Neural cell (in vitro differentiated cells): ENCODE data around the gene MAD1L1. TPM values are rescaled to one million over a fixed set of nuclear protein-coding genes. Genes with fewer than 3 reads are reported as not detected.

Experiments used
- H2AFZ ChIP-seq: fragments of 200-600, 300-800 bp; sonication (generic), shearing (Covaris generic); 2 replicates; pipeline ENCODE4 v1.6.0; 2014; ENCODE audit warnings: low read depth, mild to moderate bottlenecking, antibody characterized with exemption, low read length, moderate library complexity
- H3F3A ChIP-seq: fragments of 200-600 bp; shearing (Covaris generic); 2 replicates; pipeline ENCODE4 v1.6.1; 2016; ENCODE audit warnings: mild to moderate bottlenecking, moderate library complexity, mixed read lengths, antibody characterized with exemption, low read length; ENCODE audit not compliant: insufficient read depth, poor library complexity, severe bottlenecking
- H3K27ac ChIP-seq: fragments of 200-600, 300-800 bp; sonication (generic), shearing (Covaris generic); 2 replicates; pipeline ENCODE4 v1.5.1; 2014; ENCODE audit warnings: mild to moderate bottlenecking, low read length, moderate library complexity
- H3K27me3 ChIP-seq: fragments of 300-800, 200-600 bp; sonication (generic), shearing (Covaris generic); 2 replicates; pipeline ENCODE4 v1.6.0; 2014; ENCODE audit warnings: mild to moderate bottlenecking, low read depth, low read length, moderate library complexity; ENCODE audit not compliant: insufficient read depth
- H3K36me3 ChIP-seq: fragments of 300-800, 200-600 bp; sonication (generic), shearing (Covaris generic); 2 replicates; pipeline ENCODE4 v1.5.1; 2014; ENCODE audit warnings: mild to moderate bottlenecking, antibody characterized with exemption, low read length, moderate library complexity; ENCODE audit not compliant: insufficient read depth
- H3K4me2 ChIP-seq: fragments of 300-800, 200-600 bp; sonication (generic), shearing (Covaris generic); 2 replicates; pipeline ENCODE4 v1.6.0; 2014; ENCODE audit warnings: mild to moderate bottlenecking, low read length
- H3K4me3 ChIP-seq: fragments of 300-800, 200-600 bp; sonication (generic), shearing (Covaris generic); 2 replicates; pipeline ENCODE4 v1.5.1; 2014; ENCODE audit warnings: mild to moderate bottlenecking, low read length, moderate library complexity
- H3K79me2 ChIP-seq: fragments of 200-600 bp; shearing (Covaris generic); replicated peaks from 2 replicates; pipeline ENCODE4 v1.6.0; 2014; ENCODE audit warnings: mild to moderate bottlenecking, low read length, moderate library complexity; ENCODE audit not compliant: insufficient read depth
- H3K9ac ChIP-seq: fragments of 300-800, 200-600 bp; sonication (generic), shearing (Covaris generic); 2 replicates; pipeline ENCODE4 v1.6.1; 2016; ENCODE audit warnings: mild to moderate bottlenecking, low read length, mixed read lengths
- H3K9me2 ChIP-seq: fragments of 200-600 bp; shearing (Covaris generic); 2 replicates; pipeline ENCODE4 v1.6.1; 2016; ENCODE audit warnings: mild to moderate bottlenecking, low read length, mixed read lengths; ENCODE audit not compliant: insufficient read depth
- H3K9me3 ChIP-seq: fragments of 200-600, 300-800 bp; sonication (generic), shearing (Covaris generic); 2 replicates; pipeline ENCODE4 v1.6.1; 2016; ENCODE audit warnings: mild to moderate bottlenecking, mixed run types, low read length, moderate library complexity, mixed read lengths
- H4K20me1 ChIP-seq: fragments of 200-600 bp; shearing (Covaris generic); 2 replicates; pipeline ENCODE4 v1.6.1; 2016; ENCODE audit warnings: mild to moderate bottlenecking, mixed run types; ENCODE audit not compliant: insufficient read depth
- EP300 ChIP-seq: fragments of 450-650 bp; conservative IDR thresholded peaks from 2 replicates; pipeline ENCODE4 v1.6.1; 2014; ENCODE audit warnings: antibody characterized with exemption, mild to moderate bottlenecking, moderate library complexity; ENCODE audit not compliant: poor library complexity, severe bottlenecking
- EZH2 ChIP-seq: fragments of 200-600, 300-800 bp; shearing (Covaris generic), sonication (generic); IDR thresholded peaks from 2 replicates; pipeline ENCODE4 v1.6.1; 2014; ENCODE audit warnings: antibody characterized with exemption, low read length, borderline replicate concordance, mild to moderate bottlenecking; ENCODE audit not compliant: insufficient read depth, poor library complexity, severe bottlenecking
- MXI1 ChIP-seq: fragments of 450-650 bp; conservative IDR thresholded peaks from 2 replicates; pipeline ENCODE4 v1.6.1; 2014; ENCODE audit warnings: antibody characterized with exemption, mild to moderate bottlenecking; ENCODE audit not compliant: poor library complexity, severe bottlenecking
- POLR2AphosphoS5 ChIP-seq: IDR thresholded peaks from 2 replicates; pipeline ENCODE4 v1.6.1; 2012
- RAD21 ChIP-seq: fragments of 450-650 bp; conservative IDR thresholded peaks from 2 replicates; pipeline ENCODE4 v1.6.1; 2014; ENCODE audit warnings: antibody characterized with exemption, mild to moderate bottlenecking, moderate library complexity
- SMC3 ChIP-seq: fragments of 450-650 bp; conservative IDR thresholded peaks from 2 replicates; pipeline ENCODE4 v1.6.1; 2014; ENCODE audit warnings: antibody characterized with exemption, mild to moderate bottlenecking, moderate library complexity; ENCODE audit not compliant: poor library complexity
- TAF1 ChIP-seq: IDR thresholded peaks from 2 replicates; pipeline ENCODE4 v1.6.1; 2012; ENCODE audit warnings: low read depth
- polyA plus RNA-seq: library from polyadenylated mRNA; depleted of rRNA; stranded (reverse); fragments of >200 nt; gene quantifications from 2 replicates; pipeline ENCODE4 v1.2.3, GENCODE V29; 2014
- TF ChIP-seq, protein P1 (sequence below): IDR thresholded peaks from 2 replicates; pipeline ENCODE4 v1.6.1; 2012; ENCODE audit warnings: borderline replicate concordance
- TF ChIP-seq, protein P2 (sequence below): fragments of 450-650 bp; IDR thresholded peaks from 2 replicates; pipeline ENCODE4 v1.5.1; 2014; ENCODE audit warnings: antibody characterized with exemption, mild to moderate bottlenecking, moderate library complexity; ENCODE audit not compliant: poor library complexity, severe bottlenecking

The MAD1L1 gene
- polyA plus RNA-seq, 1 donor from 2014 or later, result 31.4 TPM

DNA sequence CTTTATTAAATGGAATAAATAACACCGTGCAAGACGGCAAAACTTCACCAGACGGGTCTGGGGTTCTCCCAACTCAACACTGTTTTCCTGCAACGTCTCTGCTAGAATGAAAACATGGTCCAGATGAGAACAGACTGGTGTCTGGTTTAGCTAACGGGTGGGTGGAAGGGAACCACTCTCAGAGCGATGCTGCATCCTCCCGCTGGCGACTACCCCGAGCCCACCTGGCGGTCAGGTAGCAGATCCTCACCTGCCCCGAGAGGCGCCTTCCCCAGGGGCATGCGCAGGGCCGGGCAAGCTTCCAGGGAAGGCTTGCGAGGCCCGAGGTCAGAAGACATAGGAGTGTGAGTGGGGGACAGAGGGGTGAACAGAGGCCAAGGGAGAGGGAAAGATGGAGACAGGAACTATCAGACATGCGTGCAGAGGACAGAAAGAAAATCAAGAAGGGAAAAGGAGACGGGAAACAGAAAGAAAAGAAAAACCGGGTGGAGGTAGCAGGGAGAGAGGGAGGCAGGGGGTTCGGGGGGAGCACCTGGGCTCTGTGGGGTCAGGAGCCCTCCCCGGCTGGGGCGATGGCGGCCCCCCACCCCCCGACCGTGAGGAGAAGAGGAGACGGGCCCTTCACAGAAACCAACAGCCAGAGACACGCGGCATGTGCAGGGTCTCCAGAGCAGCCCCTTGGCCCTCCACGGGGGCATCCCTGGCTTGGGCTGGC is 222.0 kb downstream of the MAD1L1 start:
- no peak overlapping the region for H3K27ac ChIP-seq
- H3K4me3 ChIP-seq, result no peak overlapping the region
- no peaks in the 10 kb centered on the region for H3K9me2 ChIP-seq
- TF ChIP-seq SMC3, result no peak
- TF ChIP-seq, protein P1, sequence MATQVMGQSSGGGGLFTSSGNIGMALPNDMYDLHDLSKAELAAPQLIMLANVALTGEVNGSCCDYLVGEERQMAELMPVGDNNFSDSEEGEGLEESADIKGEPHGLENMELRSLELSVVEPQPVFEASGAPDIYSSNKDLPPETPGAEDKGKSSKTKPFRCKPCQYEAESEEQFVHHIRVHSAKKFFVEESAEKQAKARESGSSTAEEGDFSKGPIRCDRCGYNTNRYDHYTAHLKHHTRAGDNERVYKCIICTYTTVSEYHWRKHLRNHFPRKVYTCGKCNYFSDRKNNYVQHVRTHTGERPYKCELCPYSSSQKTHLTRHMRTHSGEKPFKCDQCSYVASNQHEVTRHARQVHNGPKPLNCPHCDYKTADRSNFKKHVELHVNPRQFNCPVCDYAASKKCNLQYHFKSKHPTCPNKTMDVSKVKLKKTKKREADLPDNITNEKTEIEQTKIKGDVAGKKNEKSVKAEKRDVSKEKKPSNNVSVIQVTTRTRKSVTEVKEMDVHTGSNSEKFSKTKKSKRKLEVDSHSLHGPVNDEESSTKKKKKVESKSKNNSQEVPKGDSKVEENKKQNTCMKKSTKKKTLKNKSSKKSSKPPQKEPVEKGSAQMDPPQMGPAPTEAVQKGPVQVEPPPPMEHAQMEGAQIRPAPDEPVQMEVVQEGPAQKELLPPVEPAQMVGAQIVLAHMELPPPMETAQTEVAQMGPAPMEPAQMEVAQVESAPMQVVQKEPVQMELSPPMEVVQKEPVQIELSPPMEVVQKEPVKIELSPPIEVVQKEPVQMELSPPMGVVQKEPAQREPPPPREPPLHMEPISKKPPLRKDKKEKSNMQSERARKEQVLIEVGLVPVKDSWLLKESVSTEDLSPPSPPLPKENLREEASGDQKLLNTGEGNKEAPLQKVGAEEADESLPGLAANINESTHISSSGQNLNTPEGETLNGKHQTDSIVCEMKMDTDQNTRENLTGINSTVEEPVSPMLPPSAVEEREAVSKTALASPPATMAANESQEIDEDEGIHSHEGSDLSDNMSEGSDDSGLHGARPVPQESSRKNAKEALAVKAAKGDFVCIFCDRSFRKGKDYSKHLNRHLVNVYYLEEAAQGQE, result no peak
- TF ChIP-seq, protein P2, sequence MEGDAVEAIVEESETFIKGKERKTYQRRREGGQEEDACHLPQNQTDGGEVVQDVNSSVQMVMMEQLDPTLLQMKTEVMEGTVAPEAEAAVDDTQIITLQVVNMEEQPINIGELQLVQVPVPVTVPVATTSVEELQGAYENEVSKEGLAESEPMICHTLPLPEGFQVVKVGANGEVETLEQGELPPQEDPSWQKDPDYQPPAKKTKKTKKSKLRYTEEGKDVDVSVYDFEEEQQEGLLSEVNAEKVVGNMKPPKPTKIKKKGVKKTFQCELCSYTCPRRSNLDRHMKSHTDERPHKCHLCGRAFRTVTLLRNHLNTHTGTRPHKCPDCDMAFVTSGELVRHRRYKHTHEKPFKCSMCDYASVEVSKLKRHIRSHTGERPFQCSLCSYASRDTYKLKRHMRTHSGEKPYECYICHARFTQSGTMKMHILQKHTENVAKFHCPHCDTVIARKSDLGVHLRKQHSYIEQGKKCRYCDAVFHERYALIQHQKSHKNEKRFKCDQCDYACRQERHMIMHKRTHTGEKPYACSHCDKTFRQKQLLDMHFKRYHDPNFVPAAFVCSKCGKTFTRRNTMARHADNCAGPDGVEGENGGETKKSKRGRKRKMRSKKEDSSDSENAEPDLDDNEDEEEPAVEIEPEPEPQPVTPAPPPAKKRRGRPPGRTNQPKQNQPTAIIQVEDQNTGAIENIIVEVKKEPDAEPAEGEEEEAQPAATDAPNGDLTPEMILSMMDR, result no peak
- TF ChIP-seq POLR2AphosphoS5, result no peak
- TF ChIP-seq EZH2, result no peak
- TF ChIP-seq EP300, result no peak
- TF ChIP-seq MXI1, result no peak
- no peak for TF ChIP-seq TAF1
- no peak for TF ChIP-seq RAD21
- no peak overlapping the region for H3K9ac ChIP-seq
- H3K36me3 ChIP-seq, result no peaks in the 10 kb centered on the region
- H3K9me3 ChIP-seq, result no peaks in the 10 kb centered on the region
- H3K27me3 ChIP-seq, result no peaks in the 10 kb centered on the region
- no peak overlapping the region for H3K4me2 ChIP-seq
- no peak overlapping the region for H2AFZ ChIP-seq
- H3F3A ChIP-seq, result no peaks in the 10 kb centered on the region
- H4K20me1 ChIP-seq, result no peaks in the 10 kb centered on the region
- H3K79me2 ChIP-seq, result no peaks in the 10 kb centered on the region

DNA sequence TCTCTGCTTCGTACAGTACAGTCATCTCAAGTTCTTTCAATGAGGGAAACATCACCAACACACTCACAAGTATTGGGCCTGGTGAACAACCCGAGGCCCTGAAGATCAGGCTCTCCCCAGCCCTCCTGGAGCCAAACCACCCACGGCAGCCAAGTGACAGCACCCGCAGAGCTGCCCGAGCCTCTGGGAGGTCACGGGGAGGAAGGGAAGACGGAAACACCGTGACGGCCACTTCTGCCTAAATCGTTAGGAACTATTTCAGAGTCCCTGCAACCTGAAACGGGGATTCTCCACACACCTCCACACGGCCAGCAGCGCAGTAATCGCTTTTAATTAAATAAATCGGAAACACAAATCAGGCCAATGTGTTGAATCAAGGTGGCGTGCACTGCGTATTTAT is 222.6 kb downstream of the MAD1L1 start:
- no peaks in the 10 kb centered on the region for H3K27me3 ChIP-seq
- no peaks in the 10 kb centered on the region for H3K9me3 ChIP-seq
- no peak overlapping the region for H3K27ac ChIP-seq
- no peak overlapping the region for H3K4me3 ChIP-seq
- H4K20me1 ChIP-seq, result no peaks in the 10 kb centered on the region
- H3K36me3 ChIP-seq, result no peaks in the 10 kb centered on the region
- no peak overlapping the region for H3K9ac ChIP-seq
- H3F3A ChIP-seq, result no peaks in the 10 kb centered on the region
- TF ChIP-seq EP300 (no peak), RAD21 (no peak), EZH2 (no peak), SMC3 (no peak)
- no peaks in the 10 kb centered on the region for H3K79me2 ChIP-seq
- H3K4me2 ChIP-seq, result no peak overlapping the region
- no peaks in the 10 kb centered on the region for H3K9me2 ChIP-seq
- no peak overlapping the region for H2AFZ ChIP-seq
